K562 (cell line): Measurements from ENCODE around the gene ITGA11. TPM values are rescaled to one million over a fixed set of nuclear protein-coding genes. Genes with fewer than 3 reads are reported as not detected.
A peak's percentile ranks its signal among the peaks of the same experiment; 100 is the strongest.

Source experiments
- BCOR ChIP-seq: fragments of 450-650 bp; IDR thresholded peaks from 2 replicates; pipeline ENCODE4 v1.6.1; 2016
- NCOA4 ChIP-seq: fragments of 450-650 bp; IDR thresholded peaks from 2 replicates; pipeline ENCODE4 v1.6.1; 2018; ENCODE audit warnings: mild to moderate bottlenecking; ENCODE audit not compliant: partially characterized antibody
- NR2C2 ChIP-seq, 2 experiments: fragments of 200-800 bp in 1 of 2; sonication (Bioruptor generic) in 1 of 2; sonication (generic) in 1 of 2; formaldehyde crosslinking in 1 of 2; IDR thresholded peaks; 2 replicates each; pipeline versions ENCODE4 v1.6.1 to v1.8.0; 2016 to 2022; ENCODE audit warnings: mild to moderate bottlenecking in 1 of 2, missing compliant biosample characterization in 1 of 2, missing genetic modification characterization in 1 of 2, missing genetic modification reagents in 1 of 2
- RBFOX2 ChIP-seq: fragments of 200-400 bp; formaldehyde crosslinking; IDR thresholded peaks from 2 replicates; pipeline ENCODE4 v1.6.1; 2017; ENCODE audit warnings: low read depth, mild to moderate bottlenecking, low read length, moderate library complexity
- SMARCA5 ChIP-seq: fragments of 450-650 bp; IDR thresholded peaks from 2 replicates; pipeline ENCODE4 v1.6.1; 2016
- ZNF146 ChIP-seq: IDR thresholded peaks from one replicate; pipeline ENCODE4 v1.6.1; 2018; ENCODE audit warnings: missing compliant biosample characterization; ENCODE audit not compliant: unreplicated experiment
- polyA plus RNA-seq, 8 experiments: library from polyadenylated mRNA; depleted of rRNA in 4 of 8; stranded (reverse) in 5 of 8; unstranded in 3 of 8; fragments of >200 nt; fragmentation: Nextera tagmentation in 2 of 8; fragmentation: Illumina TruSeq in 1 of 8; extraction: Ambion mirVana in 2 of 8; extraction: Trizol in 1 of 8; gene quantifications; 2 replicates each; pipeline versions ENCODE4 v1.2.1 to v1.2.3, GENCODE V29; 2011 to 2014; ENCODE audit warnings: inconsistent platforms in 1 of 8, missing spikeins in 1 of 8
- total RNA-seq, 7 experiments: library from RNA; depleted of rRNA in 6 of 7; stranded (reverse); fragments of >200 nt in 6 of 7; fragmentation: Illumina TruSeq in 2 of 7; extraction: Trizol in 2 of 7; gene quantifications; 2 replicates each; pipeline versions ENCODE4 v1.2.1 to v1.2.3, GENCODE V29; 2011 to 2021; ENCODE audit warnings: low replicate concordance in 1 of 7
- TF ChIP-seq, protein P1 (sequence below): IDR thresholded peaks from 3 replicates; pipeline ENCODE4 v1.6.1; 2011; ENCODE audit warnings: borderline replicate concordance, mild to moderate bottlenecking; ENCODE audit not compliant: insufficient read length, insufficient read depth
- TF ChIP-seq, protein P2 (sequence below): sonication (generic); formaldehyde crosslinking; IDR thresholded peaks from 2 replicates; pipeline ENCODE4 v1.8.0; 2022; ENCODE audit warnings: mild to moderate bottlenecking, missing genetic modification reagents

ITGA11 gene
- total and polyA plus RNA-seq, 9 of the 15 experiments (the other 6 are each of a cell fraction or from before 2014, with no cell fraction given) = 0.01 TPM; not detected in 8

DNA sequence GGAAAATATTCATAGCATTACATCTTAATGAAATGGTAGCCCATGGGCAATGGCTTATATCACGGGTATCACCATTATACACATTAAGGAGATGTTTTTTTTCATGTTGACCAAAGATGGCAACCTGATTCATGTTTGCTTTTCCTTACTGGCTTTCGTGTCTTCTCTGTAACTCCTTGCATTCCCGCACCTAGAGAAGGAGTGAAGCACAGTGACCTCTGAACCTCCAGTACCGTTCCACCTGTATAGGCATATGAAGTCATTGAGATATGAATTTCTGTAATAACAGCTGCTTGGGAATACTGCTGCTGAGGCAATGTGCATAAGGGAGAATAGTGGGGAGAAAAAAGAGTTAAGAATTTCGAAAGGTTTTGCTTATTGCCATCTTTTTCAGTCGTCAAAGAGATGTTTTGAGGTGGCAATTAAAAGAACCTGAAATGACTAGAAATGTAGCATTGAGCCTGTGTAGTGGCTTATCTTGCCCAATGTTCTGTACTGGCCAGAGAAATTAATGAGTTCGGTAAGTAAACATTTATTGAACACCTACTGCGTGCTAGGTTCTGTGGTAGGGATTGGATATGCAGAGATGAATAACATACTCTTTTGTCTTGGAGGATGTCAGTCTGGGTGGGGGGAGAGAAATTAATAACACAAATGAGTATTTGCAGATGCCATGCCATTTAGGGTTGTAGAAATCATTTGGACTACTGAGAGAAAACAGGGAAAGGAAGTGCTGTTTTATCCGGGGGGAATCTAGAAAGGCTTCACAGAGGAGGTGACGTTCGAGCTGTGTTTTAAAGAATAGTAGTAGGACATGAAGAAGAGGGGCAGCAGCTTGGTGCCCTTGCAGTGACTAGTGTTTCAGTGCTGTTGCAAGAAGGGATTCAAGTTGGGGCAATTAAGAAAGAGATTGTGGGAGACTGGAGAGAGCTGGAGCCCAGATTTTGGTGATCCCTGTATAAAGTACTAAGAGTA is 151.9 kb downstream of the ITGA11 start (continued):
- TF ChIP-seq NR2C2 (CRISPR knock-in tag; IDR thresholded peaks at IDR 0.05) (no peak), NR2C2 (tag; IDR thresholded peaks at IDR 0.05) (peak; percentile 47; the same call in 1 of the 2 replicates), BCOR (peak; percentile 86), SMARCA5 (peak; percentile 98), RBFOX2 (no peak), ZNF146 (CRISPR knock-in tag) (peak; percentile 97), NCOA4 (peak; percentile 28)
- TF ChIP-seq, protein P1, sequence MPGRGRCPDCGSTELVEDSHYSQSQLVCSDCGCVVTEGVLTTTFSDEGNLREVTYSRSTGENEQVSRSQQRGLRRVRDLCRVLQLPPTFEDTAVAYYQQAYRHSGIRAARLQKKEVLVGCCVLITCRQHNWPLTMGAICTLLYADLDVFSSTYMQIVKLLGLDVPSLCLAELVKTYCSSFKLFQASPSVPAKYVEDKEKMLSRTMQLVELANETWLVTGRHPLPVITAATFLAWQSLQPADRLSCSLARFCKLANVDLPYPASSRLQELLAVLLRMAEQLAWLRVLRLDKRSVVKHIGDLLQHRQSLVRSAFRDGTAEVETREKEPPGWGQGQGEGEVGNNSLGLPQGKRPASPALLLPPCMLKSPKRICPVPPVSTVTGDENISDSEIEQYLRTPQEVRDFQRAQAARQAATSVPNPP = no peak
- TF ChIP-seq, protein P2, sequence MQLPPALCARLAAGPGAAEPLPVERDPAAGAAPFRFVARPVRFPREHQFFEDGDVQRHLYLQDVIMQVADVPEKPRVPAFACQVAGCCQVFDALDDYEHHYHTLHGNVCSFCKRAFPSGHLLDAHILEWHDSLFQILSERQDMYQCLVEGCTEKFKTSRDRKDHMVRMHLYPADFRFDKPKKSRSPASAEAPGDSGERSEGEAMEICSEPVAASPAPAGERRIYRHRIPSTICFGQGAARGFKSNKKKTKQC (CRISPR knock-in tag) = no peak
